GM12891 (cell line): ENCODE data around the gene EPB41L3.
"Not testable (repeated sequence)": the region's sequence is repeated elsewhere in the genome, so short reads cannot be mapped to it uniquely, and the experiment has no call there.

ENCODE experiments used
- DNase-seq: peaks from one replicate; pipeline ENCODE4 v3.0.0; 2011; ENCODE audit warnings: low spot score; ENCODE audit not compliant: insufficient read length
- FAIRE-seq: peaks from 2 replicates; lab custom pipeline; 2011; peaks lifted over from hg19 to GRCh38; lab: Jason Lieb, UNC
- PAX5 ChIP-seq: IDR thresholded peaks from 2 replicates; pipeline ENCODE4 v1.6.1; 2011; ENCODE audit warnings: low read length, moderate library complexity, mild to moderate bottlenecking; ENCODE audit not compliant: insufficient read depth, severe bottlenecking
- POLR2A ChIP-seq: IDR thresholded peaks from 2 replicates; pipeline ENCODE4 v1.6.1; 2011; ENCODE audit warnings: low read depth, low read length, control low read depth
- POLR2AphosphoS5 ChIP-seq: IDR thresholded peaks from 2 replicates; pipeline ENCODE4 v1.6.1; 2011; ENCODE audit warnings: low read depth, low read length, control low read depth
- POU2F2 ChIP-seq: IDR thresholded peaks from 2 replicates; pipeline ENCODE4 v1.6.1; 2011; ENCODE audit warnings: low read depth, mild to moderate bottlenecking, control low read depth, low read length, moderate library complexity
- SPI1 ChIP-seq: IDR thresholded peaks from 2 replicates; pipeline ENCODE4 v1.6.1; 2011; ENCODE audit warnings: low read depth, low read length, control low read depth
- TAF1 ChIP-seq: IDR thresholded peaks from 2 replicates; pipeline ENCODE4 v1.6.1; 2011; ENCODE audit warnings: low read depth, low read length, control low read depth

EPB41L3 gene

DNA sequence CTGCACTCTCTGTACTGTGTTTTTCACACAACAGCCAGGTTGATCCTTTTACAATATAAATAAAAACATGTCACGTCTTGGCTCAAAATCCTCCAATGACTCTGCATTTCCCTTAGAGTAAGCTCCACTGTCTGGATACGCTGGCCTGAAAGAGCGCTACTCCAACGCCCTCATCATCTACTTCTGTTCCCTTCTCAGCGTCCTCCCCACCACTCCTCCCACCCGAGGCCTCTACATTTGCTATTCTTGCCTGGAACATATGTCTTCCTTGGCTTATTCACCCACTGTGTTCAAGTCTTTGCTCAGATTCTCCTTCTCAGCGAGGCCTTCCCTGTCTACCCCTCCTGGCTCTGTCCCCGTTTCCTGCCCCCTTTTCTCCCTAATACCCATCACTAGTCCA is 37.6 kb downstream of the EPB41L3 start:
- DNase-seq (no peak), FAIRE-seq (no peak)
- TF ChIP-seq PAX5 (no peak), POLR2A (no peak), POU2F2 (no peak), POLR2AphosphoS5 (no peak), SPI1 (no peak), TAF1 (no peak)

- DNase-seq, result no peak
- no peak for FAIRE-seq
- no peak for TF ChIP-seq POLR2AphosphoS5
- TF ChIP-seq SPI1, result no peak
These were observed 40.1 kb downstream of the EPB41L3 start for GRCh38 chr18:5503740-5504139.

GRCh38 chr18:5500158-5500939 is 43.4 kb downstream of the EPB41L3 start:
- TF ChIP-seq POLR2A, result no peak
- TF ChIP-seq PAX5, result no peak
- TF ChIP-seq TAF1, result no peak
- no peak for TF ChIP-seq POLR2AphosphoS5
- TF ChIP-seq POU2F2, result no peak
- TF ChIP-seq SPI1, result no peak
- DNase-seq (no peak), FAIRE-seq (no peak)

- TF ChIP-seq POLR2AphosphoS5, result no peak
- no peak for TF ChIP-seq POLR2A
- TF ChIP-seq TAF1, result no peak
- no peak for TF ChIP-seq PAX5
- TF ChIP-seq POU2F2, result no peak
- no peak for TF ChIP-seq SPI1
- no peak for DNase-seq
- no peak for FAIRE-seq
These were observed 45.3 kb downstream of the EPB41L3 start for GRCh38 chr18:5498452-5498851.

- FAIRE-seq (no peak), DNase-seq (no peak)
- TF ChIP-seq PAX5 (no peak), TAF1 (no peak), SPI1 (no peak), POLR2A (no peak), POU2F2 (no peak), POLR2AphosphoS5 (no peak)
These were observed 47.5 kb downstream of the EPB41L3 start for GRCh38 chr18:5496305-5496704.

DNA sequence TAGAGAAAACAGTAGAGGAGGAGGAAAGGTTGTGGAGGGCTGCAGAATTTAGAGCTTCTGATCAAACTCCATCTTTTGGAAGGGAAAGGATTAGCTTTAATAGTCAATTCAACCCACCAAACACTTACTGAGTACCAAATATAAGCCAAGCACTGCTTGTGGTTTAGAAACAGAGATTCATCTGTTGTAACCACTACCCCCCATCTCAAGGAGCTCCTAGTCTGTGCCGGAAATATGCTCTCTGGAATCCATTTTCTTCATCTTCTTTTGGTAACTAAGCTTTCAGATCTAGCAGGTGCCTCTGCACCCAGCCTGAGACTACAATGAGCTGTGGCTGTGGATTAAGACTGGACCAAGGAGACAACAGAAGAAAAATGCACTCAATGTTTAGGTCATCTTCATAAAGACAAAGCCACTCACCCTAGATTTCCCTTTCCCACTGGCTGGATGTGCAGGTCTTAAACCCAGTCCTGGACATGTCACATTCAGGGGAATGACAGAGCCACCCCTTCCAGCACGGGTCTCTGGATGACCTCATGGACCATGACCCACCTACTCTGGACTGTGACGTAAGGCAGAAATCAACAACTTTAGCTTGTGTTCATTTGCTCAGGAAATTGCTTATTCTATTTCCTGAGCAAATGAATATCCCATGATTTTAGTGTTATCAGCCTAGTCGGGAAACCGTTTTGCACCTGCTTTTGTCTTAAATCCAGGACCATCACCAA is 52.9 kb downstream of the EPB41L3 start:
- DNase-seq, result no peak
- no peak for FAIRE-seq
- TF ChIP-seq POU2F2 (no peak), TAF1 (no peak), SPI1 (no peak), POLR2AphosphoS5 (no peak), PAX5 (no peak), POLR2A (no peak)

DNA sequence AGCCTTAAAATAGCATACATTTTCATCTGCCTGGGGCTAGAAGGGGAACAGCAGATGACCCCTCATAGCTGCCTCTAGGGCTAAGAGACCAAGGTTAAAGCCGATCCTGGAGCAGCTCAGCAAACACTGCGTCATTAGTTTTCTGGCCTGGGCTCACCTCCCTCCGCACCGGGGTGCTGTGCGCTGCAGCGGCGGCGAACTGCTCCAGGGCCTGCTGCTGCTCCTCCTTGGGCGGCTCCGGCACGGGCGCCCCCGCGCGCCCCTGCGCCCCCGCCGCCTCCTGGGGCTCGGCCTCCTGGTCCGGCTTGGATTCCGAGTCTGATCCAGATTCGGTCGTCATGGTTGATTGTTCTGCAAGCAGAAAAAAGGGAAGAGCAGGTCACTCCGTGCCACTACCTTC is 55.0 kb downstream of the EPB41L3 start:
- no peak for FAIRE-seq
- TF ChIP-seq PAX5 (no peak), SPI1 (no peak), POU2F2 (no peak), POLR2AphosphoS5 (no peak), POLR2A (no peak), TAF1 (no peak)

GRCh38 chr18:5488044-5488443 is 55.8 kb downstream of the EPB41L3 start:
- FAIRE-seq, DNase-seq: not testable (repeated sequence)

More for the DNA sequence above, 55.0 kb downstream of the EPB41L3 start:
- no peak for DNase-seq

DNA sequence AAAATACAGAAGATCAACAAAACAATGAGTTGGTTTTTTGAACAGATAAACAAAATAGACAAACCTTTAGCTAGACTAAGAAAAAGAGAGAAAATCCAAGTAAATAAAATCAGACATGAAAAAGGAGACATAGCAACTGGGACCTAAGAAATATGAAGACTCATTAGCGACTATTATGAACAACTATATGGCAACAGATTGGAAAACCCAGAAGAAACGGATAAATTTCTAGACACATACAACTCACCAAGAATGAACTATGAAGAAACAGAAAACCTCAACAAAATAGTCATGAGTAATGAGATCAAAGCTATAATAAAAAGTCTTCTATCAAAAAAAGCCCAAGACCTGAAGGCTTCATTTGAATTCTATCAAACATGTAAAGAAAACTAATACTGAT is 59.3 kb downstream of the EPB41L3 start:
- DNase-seq, result no peak
- FAIRE-seq, result no peak
- TF ChIP-seq SPI1 (no peak), PAX5 (no peak), POU2F2 (no peak), TAF1 (no peak), POLR2A (no peak), POLR2AphosphoS5 (no peak)

DNA sequence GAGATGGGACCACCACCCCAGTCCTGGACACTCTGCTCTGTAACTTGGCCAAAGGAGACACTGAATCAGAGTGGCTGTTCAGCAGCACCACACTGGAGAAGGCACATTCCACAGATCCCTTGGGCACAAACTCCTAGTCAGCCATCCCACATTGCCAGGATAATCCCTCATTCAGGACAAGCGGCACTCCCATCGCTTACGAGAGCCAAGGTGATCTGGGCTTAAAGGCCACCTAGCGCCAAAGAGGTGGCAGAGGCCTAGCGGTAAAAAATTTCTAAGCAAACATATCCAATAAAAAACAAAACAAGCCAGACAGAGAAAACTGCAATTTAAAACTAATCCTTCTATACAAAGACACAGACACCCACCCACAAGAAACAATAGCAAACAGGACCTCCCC is 62.2 kb downstream of the EPB41L3 start:
- FAIRE-seq, result no peak
- TF ChIP-seq TAF1 (no peak), POLR2AphosphoS5 (no peak), PAX5 (no peak), POLR2A (no peak), SPI1 (no peak), POU2F2 (no peak)

More for the DNA sequence above, 62.2 kb downstream of the EPB41L3 start:
- DNase-seq, result no peak
